ENCODE data around the gene HMCN1. TPM values are rescaled to one million over a fixed set of nuclear protein-coding genes. Genes with fewer than 3 reads are reported as not detected.

Gene HMCN1
- total RNA-seq, 2 experiments from 2014 or later: not detected

DNA sequence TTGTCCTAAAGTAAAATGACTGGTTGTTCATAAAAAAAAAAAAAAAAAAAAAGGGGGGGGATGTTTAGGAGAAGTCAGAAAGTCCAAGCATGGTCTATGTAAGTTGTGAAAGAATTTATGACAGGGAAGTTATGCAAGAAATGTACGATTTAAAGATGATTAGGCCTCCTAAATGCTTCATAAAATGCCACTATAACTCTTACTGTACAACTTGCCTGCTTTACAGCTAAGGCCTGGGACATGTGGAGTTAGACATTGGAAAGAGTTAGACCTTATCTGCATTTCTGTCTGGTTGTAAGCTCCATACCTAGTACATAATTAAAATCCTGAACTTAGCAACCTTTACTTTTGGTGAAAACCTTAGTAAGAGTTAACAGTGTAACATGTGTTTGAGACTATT, 490.9 kb downstream of the HMCN1 start:
- H3K36me3 Mint-ChIP-seq: no peaks in the 10 kb centered on the region
- intact Hi-C loops (cut with micrococcal nuclease): no loop called here
- H3K27ac Mint-ChIP-seq: no peak overlapping the region
- CTCF ChIA-PET: no interaction called here
- no peak overlapping the region for H3K4me3 Mint-ChIP-seq
- no peaks in the 10 kb centered on the region for H3K4me1 Mint-ChIP-seq (ENCODE audit: low read depth)
- no peaks in the 10 kb centered on the region for H3K9me3 Mint-ChIP-seq
- POLR2A ChIA-PET: no interaction called here
- peaks cover 6% of the 10 kb centered on the region for H3K27me3 Mint-ChIP-seq
- no peak for DNase-seq

DNA sequence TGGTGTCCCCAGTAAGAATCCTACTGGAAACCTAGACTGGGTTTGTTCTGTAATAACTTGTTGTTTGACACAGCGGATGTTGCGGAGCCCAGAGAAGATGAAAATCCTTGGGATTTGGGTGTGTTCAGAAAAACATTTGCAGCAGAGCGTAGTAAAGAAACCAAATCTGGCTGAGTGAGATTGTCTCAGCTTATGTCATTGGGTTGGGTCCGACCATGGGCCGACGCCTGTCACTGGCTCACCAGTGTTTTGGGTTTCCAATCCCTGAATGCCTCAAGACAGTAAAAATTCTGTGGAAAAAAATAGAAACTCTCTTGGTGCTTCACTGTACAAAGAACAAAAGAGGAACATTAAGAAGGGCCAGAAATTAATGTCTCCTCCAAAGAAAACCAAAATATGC, 494.6 kb downstream of the HMCN1 start:
- no peak for DNase-seq
- intact Hi-C loops (cut with micrococcal nuclease): no loop called here
- H3K4me3 Mint-ChIP-seq: no peak overlapping the region
- ChIA-PET CTCF (no interaction called here), POLR2A (no interaction called here)
- H3K36me3 Mint-ChIP-seq: no peaks in the 10 kb centered on the region
- peaks cover 6% of the 10 kb centered on the region for H3K27me3 Mint-ChIP-seq
- no peaks in the 10 kb centered on the region for H3K4me1 Mint-ChIP-seq (ENCODE audit: low read depth)
- H3K27ac Mint-ChIP-seq: no peak overlapping the region
- H3K9me3 Mint-ChIP-seq: no peaks in the 10 kb centered on the region

DNA sequence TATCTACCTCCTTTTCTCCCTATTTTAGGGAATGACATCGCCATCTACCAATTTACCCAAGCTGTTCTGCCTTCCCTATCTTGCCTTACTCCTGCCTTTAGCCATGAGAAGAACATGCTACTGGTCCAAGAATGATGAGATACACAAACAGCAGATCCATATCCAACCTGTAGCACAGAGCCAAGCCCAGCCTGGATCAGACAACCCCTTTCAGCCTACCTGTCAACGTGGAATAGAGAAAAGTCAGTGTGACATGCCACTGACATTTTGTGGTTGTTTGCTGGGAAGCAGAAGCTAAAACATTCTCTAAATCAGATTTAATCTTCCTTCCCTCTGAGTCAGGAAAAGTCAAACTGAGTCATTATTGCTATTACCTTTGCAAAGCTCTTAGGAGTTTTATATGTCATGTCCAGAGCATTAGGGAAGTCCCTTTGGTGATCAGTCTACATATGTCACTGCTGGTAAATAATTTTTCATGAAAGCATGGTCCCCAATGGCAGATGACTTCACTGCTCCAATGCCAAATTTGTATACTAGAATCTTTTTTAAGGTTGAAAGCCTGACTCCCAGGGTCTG, 497.8 kb downstream of the HMCN1 start:
- DNase-seq: no peak
- Mint-ChIP-seq H3K27me3 (peaks cover 6% of the 10 kb centered on the region), H3K27ac (no peak overlapping the region), H3K4me1 (ENCODE audit: low read depth) (no peaks in the 10 kb centered on the region), H3K9me3 (no peaks in the 10 kb centered on the region), H3K36me3 (no peaks in the 10 kb centered on the region), H3K4me3 (no peak overlapping the region)
- CTCF ChIA-PET: no interaction called here
- POLR2A ChIA-PET: no interaction called here
- intact Hi-C loops (cut with micrococcal nuclease): no loop called here

DNA sequence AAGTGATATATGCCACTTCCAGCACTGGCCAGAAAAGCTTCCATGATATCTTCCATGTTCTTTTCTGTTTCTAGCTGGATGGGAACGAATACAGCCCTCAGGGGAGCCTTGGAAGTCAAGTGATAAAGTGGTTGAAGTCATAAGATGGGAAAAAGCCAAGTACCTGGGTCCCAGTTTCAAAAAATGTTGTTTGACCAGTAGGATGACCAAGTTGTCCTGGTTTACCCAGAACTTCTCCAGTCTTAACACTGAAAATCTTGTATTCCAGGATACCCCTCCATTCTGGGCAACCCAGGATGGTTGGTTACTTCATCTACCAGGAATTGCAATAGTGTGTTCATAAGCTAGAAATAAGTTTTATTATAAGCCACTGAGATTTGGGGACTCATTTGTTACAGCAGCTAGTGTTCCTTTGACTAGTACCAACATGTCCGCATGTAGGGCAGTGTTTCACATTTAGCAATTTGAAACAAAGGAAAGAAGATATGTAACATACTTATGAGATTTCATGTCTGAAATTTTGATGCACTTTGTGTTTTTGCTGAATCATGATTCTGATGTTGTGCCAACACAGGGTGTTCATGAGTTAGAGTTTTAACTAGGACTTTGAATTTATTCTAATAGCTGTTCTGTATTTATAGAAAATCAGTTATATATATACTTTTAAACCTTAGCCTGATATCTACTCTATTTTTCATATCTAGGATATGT, 500.9 kb downstream of the HMCN1 start:
- CTCF ChIA-PET: no interaction called here
- H3K27me3 Mint-ChIP-seq: no peaks in the 10 kb centered on the region
- H3K9me3 Mint-ChIP-seq: no peaks in the 10 kb centered on the region

DNA sequence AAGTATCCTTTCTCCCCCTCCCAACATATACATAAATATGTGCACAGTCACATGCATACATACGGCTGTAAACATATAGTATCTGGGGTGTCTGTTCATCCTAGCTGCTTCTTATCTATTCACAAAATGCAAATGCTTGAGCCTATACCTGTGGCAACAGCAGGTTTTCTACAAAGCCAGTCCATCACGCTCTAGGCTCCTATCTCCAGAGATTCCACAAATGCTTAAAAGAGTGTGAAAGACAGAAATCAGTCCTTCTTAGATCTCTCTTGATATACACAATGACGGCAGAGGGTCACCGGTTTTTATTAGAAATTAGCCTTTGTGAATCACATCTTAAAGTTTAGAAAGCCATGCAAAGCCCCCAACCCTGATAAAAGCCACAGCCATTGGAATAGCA, 501.5 kb downstream of the HMCN1 start:
- POLR2A ChIA-PET: no interaction called here
- H3K36me3 Mint-ChIP-seq: no peaks in the 10 kb centered on the region

More for the DNA sequence above, 500.9 kb downstream of the HMCN1 start:
- no peak overlapping the region for H3K4me3 Mint-ChIP-seq
- no peak overlapping the region for H3K27ac Mint-ChIP-seq
- no peak for DNase-seq
- POLR2A ChIA-PET: no interaction called here
- no peaks in the 10 kb centered on the region for H3K4me1 Mint-ChIP-seq (ENCODE audit: low read depth)
- no peaks in the 10 kb centered on the region for H3K36me3 Mint-ChIP-seq
- intact Hi-C loops (cut with micrococcal nuclease): no loop called here

DNA sequence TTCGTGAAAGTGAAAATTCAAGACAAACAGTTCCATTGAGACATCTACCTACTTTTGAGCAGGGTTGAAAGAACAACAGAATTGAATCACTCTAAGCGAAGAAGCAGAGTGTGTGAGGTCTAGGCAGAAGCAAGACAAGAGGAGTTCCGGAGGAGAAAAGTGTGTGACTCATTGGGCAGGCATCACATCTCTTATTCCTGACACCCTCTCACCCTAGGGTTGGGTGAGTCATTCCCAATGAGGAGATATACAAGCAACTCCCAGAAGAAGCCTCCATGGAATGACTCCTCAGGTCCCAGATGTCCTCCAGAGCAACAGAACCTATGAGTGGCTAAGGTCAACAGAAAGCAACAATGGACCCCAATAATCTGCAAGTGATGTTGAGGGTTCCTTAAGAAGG, 502.7 kb downstream of the HMCN1 start:
- Mint-ChIP-seq H3K9me3 (no peaks in the 10 kb centered on the region), H3K36me3 (no peaks in the 10 kb centered on the region), H3K27ac (no peak overlapping the region), H3K4me1 (ENCODE audit: low read depth) (no peaks in the 10 kb centered on the region), H3K27me3 (no peaks in the 10 kb centered on the region), H3K4me3 (no peak overlapping the region)
- CTCF ChIA-PET: no interaction called here
- POLR2A ChIA-PET: no interaction called here
- no peak for DNase-seq
- intact Hi-C loops (cut with micrococcal nuclease): no loop called here

More for the DNA sequence above, 501.5 kb downstream of the HMCN1 start:
- Mint-ChIP-seq H3K27ac (no peak overlapping the region), H3K4me3 (no peak overlapping the region), H3K4me1 (ENCODE audit: low read depth) (no peaks in the 10 kb centered on the region), H3K9me3 (no peaks in the 10 kb centered on the region), H3K27me3 (no peaks in the 10 kb centered on the region)
- DNase-seq: no peak
- intact Hi-C loops (cut with micrococcal nuclease): no loop called here
- CTCF ChIA-PET: no interaction called here

DNA sequence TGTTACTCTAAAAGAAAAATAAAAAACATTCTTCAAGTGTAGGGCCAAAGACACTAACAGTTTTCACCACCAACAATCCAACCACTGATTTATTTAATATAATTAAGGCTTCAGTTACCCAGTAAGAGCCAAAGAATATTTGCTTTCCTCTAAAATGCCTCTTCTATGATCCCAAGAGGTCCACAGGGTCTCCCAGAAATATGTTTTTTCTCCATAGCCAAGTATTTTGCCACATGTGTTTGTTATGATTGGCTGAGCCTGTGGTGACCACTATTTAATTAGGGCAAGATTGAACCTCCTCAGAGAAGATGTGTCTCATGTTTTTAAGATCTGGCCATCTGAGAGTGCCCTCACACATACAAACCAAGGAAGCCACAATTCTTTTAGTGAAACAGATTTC, 505.0 kb downstream of the HMCN1 start:
- Mint-ChIP-seq H3K4me1 (ENCODE audit: low read depth) (no peaks in the 10 kb centered on the region), H3K27me3 (no peaks in the 10 kb centered on the region), H3K36me3 (no peaks in the 10 kb centered on the region), H3K27ac (no peak overlapping the region), H3K4me3 (no peak overlapping the region), H3K9me3 (no peaks in the 10 kb centered on the region)
- intact Hi-C loops (cut with micrococcal nuclease): no loop called here
- DNase-seq: no peak
- ChIA-PET POLR2A (no interaction called here), CTCF (no interaction called here)

DNA sequence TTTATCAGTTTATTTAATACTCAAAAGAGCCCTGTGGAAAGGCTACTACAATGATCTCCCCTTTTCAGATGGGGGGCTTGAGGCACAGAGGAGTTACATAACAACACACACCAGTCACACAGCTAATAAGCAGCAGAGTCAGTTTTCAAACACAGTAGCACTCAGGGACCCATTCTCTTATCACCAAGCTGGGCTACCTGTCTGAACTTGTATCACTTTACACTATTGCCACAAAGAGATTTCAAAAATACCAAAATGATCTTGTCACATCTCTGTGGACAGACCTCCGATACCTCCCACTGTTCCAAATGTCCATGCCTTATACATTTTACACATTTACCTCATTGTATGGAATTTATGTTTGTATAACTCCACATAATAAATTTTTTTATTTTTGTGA, 506.2 kb downstream of the HMCN1 start:
- no peaks in the 10 kb centered on the region for H3K36me3 Mint-ChIP-seq
- no peak overlapping the region for H3K27ac Mint-ChIP-seq
- no peaks in the 10 kb centered on the region for H3K27me3 Mint-ChIP-seq
- ChIA-PET CTCF (no interaction called here), POLR2A (no interaction called here)
- H3K9me3 Mint-ChIP-seq: no peaks in the 10 kb centered on the region
- no peak for DNase-seq
- intact Hi-C loops (cut with micrococcal nuclease): no loop called here
- H3K4me3 Mint-ChIP-seq: no peak overlapping the region
- H3K4me1 Mint-ChIP-seq (ENCODE audit: low read depth): no peaks in the 10 kb centered on the region

All from activated CD4-positive, alpha-beta memory T cell treated with anti-CD3 and anti-CD28 coated beads for 36 hours (primary cell).